ENCODE data around the gene DNAJB6.

The DNAJB6 gene

DNA sequence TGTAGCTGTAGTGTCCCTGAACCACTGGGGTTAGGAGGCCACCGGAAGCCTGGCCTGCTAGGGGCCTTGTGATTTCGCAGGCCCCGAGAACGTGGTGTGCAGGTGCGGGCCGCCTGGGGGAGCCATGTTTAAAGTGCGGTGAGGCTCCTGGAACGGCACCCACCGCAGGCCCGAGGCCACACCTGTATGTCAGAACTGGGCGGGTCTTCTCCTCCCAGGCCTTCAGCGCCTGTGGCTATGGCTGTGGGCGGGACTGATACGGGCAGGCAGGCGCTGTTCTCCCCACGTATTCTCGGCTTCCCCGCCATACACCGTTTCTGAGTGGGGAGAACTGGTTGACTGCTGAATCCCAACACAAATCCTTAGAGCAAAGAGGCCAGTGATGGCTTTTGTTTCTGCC is 74.8 kb downstream of the DNAJB6 start:
- DNase-seq, result no peak

DNA sequence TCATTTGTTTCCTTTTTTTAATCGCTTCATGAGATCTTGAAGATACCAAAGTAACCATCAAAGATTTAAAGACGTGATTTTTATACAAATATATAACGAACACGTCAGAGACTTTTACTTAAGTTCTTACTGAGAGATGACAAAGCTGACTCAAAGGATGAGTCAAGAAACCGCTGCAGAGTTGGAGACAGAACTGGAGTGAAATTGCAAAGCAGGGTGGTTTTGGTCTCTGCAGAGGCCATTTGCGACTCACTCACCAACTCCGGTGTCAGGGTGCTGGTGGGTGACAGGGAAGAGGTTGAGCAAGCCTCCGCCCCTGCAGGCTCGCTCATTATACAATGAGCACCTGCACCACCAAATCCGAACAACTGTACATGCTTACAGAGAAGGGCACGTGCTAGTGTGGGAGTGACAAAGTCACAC is 75.2 kb downstream of the DNAJB6 start:
- DNase-seq, result peak; percentile 91

- DNase-seq, result no peak
Observed at GRCh38 chr7:157412491-157413180, 75.8 kb downstream of the DNAJB6 start.

GRCh38 chr7:157413881-157414701 is 77.3 kb downstream of the DNAJB6 start:
- DNase-seq, result no peak

- DNase-seq, result no peak
Observed at GRCh38 chr7:157414702-157415096, 77.9 kb downstream of the DNAJB6 start.

DNA sequence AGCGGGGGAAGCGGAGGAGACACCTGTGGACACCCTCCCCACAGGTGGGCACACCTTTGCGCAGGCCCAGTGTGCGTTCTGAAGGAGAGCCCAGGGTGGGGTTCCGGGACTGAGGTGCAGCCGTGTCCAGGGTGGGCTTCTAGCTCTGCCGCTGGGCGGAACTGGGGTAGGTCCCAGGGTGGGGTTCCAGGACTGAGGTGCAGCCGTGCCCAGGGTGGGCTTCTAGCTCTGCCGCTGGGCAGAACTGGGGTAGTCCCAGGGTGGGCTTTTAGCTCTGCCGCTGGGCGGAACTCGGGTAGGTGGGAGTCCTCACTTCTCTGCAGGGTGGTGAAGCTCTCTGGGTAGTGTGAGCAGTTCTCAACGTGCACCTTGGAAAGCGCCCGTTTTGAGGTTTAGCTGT is 78.7 kb downstream of the DNAJB6 start:
- DNase-seq, result no peak

DNA sequence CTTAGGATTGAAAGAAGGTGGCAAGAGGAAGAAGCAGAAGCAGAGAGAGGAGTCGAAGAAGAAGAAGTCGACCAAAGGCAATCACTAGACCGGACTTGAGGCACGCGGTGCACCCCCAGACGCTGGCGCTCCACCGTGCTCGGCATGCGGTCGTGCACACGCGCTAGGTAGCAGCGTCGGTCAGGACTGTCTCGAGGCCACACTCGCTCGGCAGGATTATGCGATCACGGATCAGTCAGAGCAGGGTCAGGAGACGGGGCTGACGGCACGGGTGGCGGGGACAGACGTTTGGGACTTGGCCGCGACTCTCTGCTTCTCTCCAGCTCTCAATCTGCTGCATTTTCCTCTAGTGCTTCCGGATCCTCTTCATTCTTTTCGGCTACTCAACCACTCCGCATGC is 79.2 kb downstream of the DNAJB6 start:
- no peak for DNase-seq

DNA sequence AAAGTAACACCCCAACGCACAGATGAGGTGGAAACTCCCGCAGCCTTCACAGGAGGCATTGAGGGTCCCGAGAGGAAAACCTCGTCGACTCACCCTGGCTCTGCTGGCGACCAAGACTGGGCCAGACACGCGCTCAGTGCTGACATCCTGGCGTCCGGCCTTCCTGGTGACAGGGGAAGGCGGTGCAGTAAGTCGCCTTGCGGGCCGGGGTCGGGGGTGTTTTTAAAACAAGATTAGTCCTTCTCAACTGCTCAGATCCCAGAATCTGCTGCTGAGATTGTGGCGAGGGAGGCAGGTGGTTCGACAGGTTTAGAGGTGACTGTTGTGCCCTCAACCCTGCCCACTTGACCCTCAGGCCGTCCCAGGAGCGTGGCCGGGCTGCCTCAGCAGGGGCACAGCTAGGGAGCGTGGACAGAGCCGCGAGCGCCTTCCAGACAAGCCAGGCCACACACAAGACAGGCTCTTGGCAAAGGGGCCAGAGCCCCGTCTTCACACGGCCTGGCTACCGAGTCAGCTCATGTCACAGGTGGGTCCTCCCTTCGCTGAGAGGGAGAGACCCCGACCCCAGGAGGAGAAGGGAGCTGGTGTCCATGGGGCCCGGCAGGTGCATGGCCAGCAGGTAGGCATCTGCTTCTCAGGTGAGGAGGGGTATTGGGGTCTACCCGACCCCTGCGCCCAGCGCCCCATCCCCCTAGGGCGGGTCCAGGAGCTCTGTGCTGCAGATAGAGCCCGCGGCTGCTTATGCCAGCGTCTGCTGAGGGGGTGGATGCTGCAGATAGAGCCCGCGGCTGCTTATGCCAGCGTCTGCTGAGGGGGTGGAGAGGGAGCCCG is 81.6 kb downstream of the DNAJB6 start:
- no peak for DNase-seq

- DNase-seq, result no peak
Observed at GRCh38 chr7:157419035-157419293, 82.2 kb downstream of the DNAJB6 start.

GRCh38 chr7:157422279-157422678 is 85.5 kb downstream of the DNAJB6 start:
- no peak for DNase-seq

- DNase-seq, result no peak
Observed at GRCh38 chr7:157423348-157423747, 86.5 kb downstream of the DNAJB6 start.

- no peak for DNase-seq
Observed at GRCh38 chr7:157423886-157424565, 87.2 kb downstream of the DNAJB6 start.

- no peak for DNase-seq
Observed at GRCh38 chr7:157425137-157425731, 88.4 kb downstream of the DNAJB6 start.

GRCh38 chr7:157425761-157426160 is 89.0 kb downstream of the DNAJB6 start:
- DNase-seq, result no peak

DNA sequence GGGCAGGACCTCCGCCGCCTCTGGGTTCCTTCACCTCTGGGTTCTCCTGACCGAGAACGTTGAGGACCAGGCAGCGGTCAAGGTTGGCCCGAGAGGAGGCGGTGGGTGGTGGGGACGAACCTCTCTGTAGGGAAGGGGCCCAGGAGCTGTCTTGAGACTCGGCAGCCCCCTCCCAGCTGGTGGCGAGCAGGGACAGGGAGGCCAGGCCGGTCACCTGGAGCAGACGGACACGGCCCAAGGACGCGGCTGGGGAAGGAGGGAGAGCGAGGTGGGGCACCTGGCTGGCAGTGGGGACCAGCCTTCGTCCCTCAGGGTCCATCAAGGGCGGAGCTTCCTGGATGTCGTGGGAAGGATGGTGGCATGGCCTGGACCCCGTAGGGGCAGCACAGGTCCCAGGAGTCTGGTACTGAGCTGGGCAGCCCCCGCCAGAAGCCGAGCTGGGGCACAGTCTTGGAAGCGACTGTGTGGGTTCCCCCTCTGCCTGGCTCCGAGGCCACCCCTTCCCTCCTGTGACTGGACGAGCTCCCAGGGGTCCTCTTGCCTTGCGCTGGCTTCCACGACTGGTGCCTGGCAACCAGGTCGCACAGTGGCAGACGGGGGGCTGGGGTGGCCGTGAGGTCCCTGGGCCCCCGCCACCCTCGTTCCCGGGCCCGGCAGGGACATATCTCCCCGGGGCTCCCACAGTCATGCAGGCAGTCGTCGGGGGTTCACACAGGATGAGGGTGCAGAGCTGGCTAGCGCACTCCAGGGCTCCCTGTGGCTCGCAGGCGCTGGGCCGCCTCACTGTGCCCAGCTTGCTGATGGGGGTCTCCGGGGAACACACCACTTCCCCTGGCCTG is 89.9 kb downstream of the DNAJB6 start:
- DNase-seq, result no peak

DNA sequence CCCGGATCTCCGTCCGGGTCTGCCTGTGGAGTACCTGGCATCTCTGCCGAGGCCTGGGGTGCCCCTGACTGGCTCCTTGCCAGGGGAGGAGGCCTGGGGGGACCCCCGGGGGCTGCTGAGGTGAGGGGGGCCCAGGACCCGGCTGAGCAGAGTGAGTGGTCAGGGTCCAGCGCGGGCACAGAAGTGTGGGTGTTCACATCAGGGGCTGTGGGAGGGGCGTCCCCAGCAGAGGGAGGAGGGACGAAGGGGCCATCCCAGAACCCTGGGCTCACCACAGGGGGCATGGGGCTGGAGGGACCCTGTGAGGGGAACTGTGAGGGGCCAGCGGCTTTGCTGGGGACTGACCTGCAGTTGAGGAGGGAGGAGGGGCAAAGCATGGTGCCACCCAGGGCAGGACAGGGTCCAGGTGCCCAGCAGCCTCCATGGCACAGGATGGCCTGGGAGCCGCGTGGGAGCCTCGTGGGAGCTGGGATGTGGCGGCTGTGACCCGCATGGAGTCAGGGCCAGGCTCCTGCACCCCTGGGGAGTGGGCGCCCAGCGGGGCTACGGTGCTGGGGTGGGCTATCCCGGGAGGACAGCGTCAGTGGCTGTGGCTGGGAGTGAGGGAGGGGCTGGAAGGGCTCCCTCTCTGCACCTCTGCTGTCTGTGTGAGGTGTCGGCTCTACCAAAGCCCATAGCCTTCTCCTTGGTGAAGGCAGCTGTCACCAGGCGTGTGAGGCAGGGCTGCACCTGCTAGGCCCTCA is 91.2 kb downstream of the DNAJB6 start:
- no peak for DNase-seq

- no peak for DNase-seq
Observed at GRCh38 chr7:157428554-157428945, 91.7 kb downstream of the DNAJB6 start.

- DNase-seq, result no peak
Observed at GRCh38 chr7:157429001-157429679, 92.3 kb downstream of the DNAJB6 start.

- DNase-seq, result no peak
Observed at GRCh38 chr7:157429680-157430224, 92.9 kb downstream of the DNAJB6 start.

GRCh38 chr7:157430721-157431120 is 93.9 kb downstream of the DNAJB6 start:
- no peak for DNase-seq

All from fibroblast of skin of right biceps (primary cell).